ENCODE results near the gene ZNF581. TPM values are rescaled to one million over a fixed set of nuclear protein-coding genes. Genes with fewer than 3 reads are reported as not detected.

ZNF581 gene
- polyA plus RNA-seq, 1 of the 3 experiments (the other 2 are of a cell fraction) = 24.7 TPM

GRCh38 chr19:55642153-55643002, 1.1 kb upstream of the ZNF581 start:
- POLR2A ChIA-PET = interaction anchor here (0.6 to 1.2 kb wide), 2 partner anchors 12 to 61 kb away, joined by 3 to 4 read pairs; partner anchors contain the start of gene U2AF2

More at GRCh38 chr19:55642153-55643002, 1.1 kb upstream of the ZNF581 start:
- Histone ChIP-seq H3K4me1 (ENCODE audit: control insufficient read depth in 1 of 2, insufficient read depth in 2 of 2, low read depth in 1 of 2, low read length in 1 of 2) (peaks cover 18 to 42% of the 10 kb centered on the region in 2 experiments; a peak in 2 of 4 replicates), H3K27me3 (ENCODE audit: insufficient read depth) (no peaks in the 10 kb centered on the region), H3K9me2 (no peaks in the 10 kb centered on the region), H3K4me3 (ENCODE audit: low read depth in 2 of 2, low read length in 1 of 2) (peak overlapping the region; percentile 53 to 81), H3K79me2 (ENCODE audit: insufficient read depth) (peaks cover 91% of the 10 kb centered on the region), H3K9me3 (no peaks in the 10 kb centered on the region), H3K36me3 (replicated peaks in 1 of 2; ENCODE audit: control insufficient read depth in 1 of 2, insufficient read depth in 2 of 2, low read length in 1 of 2) (peaks cover 10 to 13% of the 10 kb centered on the region in 2 experiments), H2AFZ (ENCODE audit: low read depth) (no peak overlapping the region), H3K27ac (ENCODE audit: low read depth in 2 of 2, low read length in 1 of 2) (peak overlapping the region; percentile 85 to 88), H3K9ac (peak overlapping the region; percentile 86; the same call in 1 of the 2 replicates), H4K20me1 (ENCODE audit: insufficient read depth) (no peaks in the 10 kb centered on the region), H3F3A (replicated peaks; ENCODE audit: insufficient read depth) (peaks cover 41% of the 10 kb centered on the region), H3K4me2 (peak overlapping the region; percentile 95)
- 19% methylated on average over 42 of the region's 65 CpGs for WGBS (ENCODE audit: low lambda C conversion rate)
- peak; percentile 47 for DNase-seq
- TF ChIP-seq MEF2A (IDR thresholded peaks at IDR 0.05; ENCODE audit: borderline replicate concordance, low read depth) (no peak), FOSL2 (IDR thresholded peaks at IDR 0.05; ENCODE audit: borderline replicate concordance, low read depth) (no peak), PBX3 (IDR thresholded peaks at IDR 0.05) (peak; percentile 25), NFIC (IDR thresholded peaks at IDR 0.05; ENCODE audit: borderline replicate concordance) (no peak), SIN3A (IDR thresholded peaks at IDR 0.05; ENCODE audit: borderline replicate concordance, low read depth, low read length) (no peak), GABPA (IDR thresholded peaks at IDR 0.05; ENCODE audit: low read depth) (no peak), TCF12 (IDR thresholded peaks at IDR 0.05) (no peak), ZBTB33 (IDR thresholded peaks at IDR 0.05; ENCODE audit: borderline replicate concordance, low read depth) (no peak), TEAD4 (IDR thresholded peaks at IDR 0.05; ENCODE audit: borderline replicate concordance, insufficient read depth) (no peak), JUND (IDR thresholded peaks at IDR 0.05) (no peak), CHD2 (IDR thresholded peaks at IDR 0.05; ENCODE audit: low read length, partially characterized antibody) (no peak), FOXM1 (IDR thresholded peaks at IDR 0.05; ENCODE audit: low read depth) (no peak), REST (IDR thresholded peaks at IDR 0.05; ENCODE audit: low read depth, low read length) (no peak), POLR2AphosphoS5 (IDR thresholded peaks at IDR 0.05; ENCODE audit: low read depth, low read length) (peak; percentile 18; the same call in 1 of the 2 replicates), RXRA (IDR thresholded peaks at IDR 0.05; ENCODE audit: borderline replicate concordance, low read depth) (no peak), GATA2 (CRISPR knock-in tag; IDR thresholded peaks at IDR 0.05) (no peak)
- CTCF ChIA-PET = interaction anchor here (1.9 to 3.9 kb wide), 3 partner anchors 10 to 29 kb away, joined by 7 to 22 read pairs (median 7); partner anchors contain the start of gene U2AF2

Measured in SK-N-SH (cell line).